GM12891 (cell line): ENCODE measurements around the gene BPTF.
"Not testable (repeated sequence)": the region's sequence is repeated elsewhere in the genome, so short reads cannot be mapped to it uniquely, and the experiment has no call there.

Source experiments
- PAX5 ChIP-seq: IDR thresholded peaks from 2 replicates; pipeline ENCODE4 v1.6.1; 2011; ENCODE audit warnings: low read length, moderate library complexity, mild to moderate bottlenecking; ENCODE audit not compliant: insufficient read depth, severe bottlenecking
- POLR2A ChIP-seq: IDR thresholded peaks from 2 replicates; pipeline ENCODE4 v1.6.1; 2011; ENCODE audit warnings: low read depth, low read length, control low read depth
- POLR2AphosphoS5 ChIP-seq: IDR thresholded peaks from 2 replicates; pipeline ENCODE4 v1.6.1; 2011; ENCODE audit warnings: low read depth, low read length, control low read depth
- SPI1 ChIP-seq: IDR thresholded peaks from 2 replicates; pipeline ENCODE4 v1.6.1; 2011; ENCODE audit warnings: low read depth, low read length, control low read depth
- TAF1 ChIP-seq: IDR thresholded peaks from 2 replicates; pipeline ENCODE4 v1.6.1; 2011; ENCODE audit warnings: low read depth, low read length, control low read depth

- TF ChIP-seq POLR2A, POLR2AphosphoS5, SPI1, PAX5, TAF1: not testable (repeated sequence)
Measured at GRCh38 chr17:67980883-67981282, 155.6 kb downstream of the BPTF start.
